Measurements from ENCODE around the gene TGFBR3.

TGFBR3 gene

DNA sequence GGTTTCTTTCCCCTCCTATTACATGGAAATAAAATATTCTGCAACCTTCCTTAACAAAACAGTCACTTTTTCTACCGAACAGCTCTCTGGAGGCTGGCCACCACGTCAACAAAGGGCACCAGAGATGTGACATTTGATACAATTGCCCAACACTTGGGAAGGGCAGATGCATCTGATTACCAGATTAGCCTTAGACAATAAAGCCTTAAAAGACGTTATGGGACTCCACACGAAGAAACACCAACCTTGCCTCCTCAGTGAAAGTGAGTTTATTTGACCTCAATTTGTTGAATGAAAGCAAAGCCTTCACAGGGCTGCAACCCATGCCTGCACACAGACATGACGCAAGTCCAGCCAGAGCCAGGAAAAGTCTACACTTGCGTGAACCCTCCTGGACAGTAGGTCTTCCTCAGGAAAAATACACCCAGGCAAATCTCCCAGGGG is 136.1 kb downstream of the TGFBR3 start:
- Histone ChIP-seq H3K27ac (ENCODE audit: low read depth, low read length, poor library complexity, severe bottlenecking) (no peak overlapping the region), H3F3A (ENCODE audit: insufficient read depth, low read length) (no peaks in the 10 kb centered on the region), H3K27me3 (ENCODE audit: insufficient read depth, low read length) (no peaks in the 10 kb centered on the region), H4K20me1 (ENCODE audit: insufficient read depth, low read length) (no peaks in the 10 kb centered on the region), H3K36me3 (ENCODE audit: insufficient read depth, low read length) (no peaks in the 10 kb centered on the region), H3K9me2 (ENCODE audit: low read depth, low read length) (no peaks in the 10 kb centered on the region), H3K9me3 (ENCODE audit: low read length) (no peaks in the 10 kb centered on the region), H3K9ac (ENCODE audit: low read length) (no peak overlapping the region), H2AFZ (ENCODE audit: low read length) (no peak overlapping the region), H3K79me2 (ENCODE audit: insufficient read depth, low read length) (no peaks in the 10 kb centered on the region), H3K4me2 (ENCODE audit: low read length) (no peak overlapping the region), H3K4me3 (ENCODE audit: low read depth, low read length, poor library complexity, severe bottlenecking) (no peak overlapping the region), H3K4me1 (ENCODE audit: insufficient read depth, low read length, severe bottlenecking) (no peaks in the 10 kb centered on the region)
- no peak for TF ChIP-seq EZH2 (IDR thresholded peaks at IDR 0.05; ENCODE audit: borderline replicate concordance, low read length)
- TF ChIP-seq, protein P1, sequence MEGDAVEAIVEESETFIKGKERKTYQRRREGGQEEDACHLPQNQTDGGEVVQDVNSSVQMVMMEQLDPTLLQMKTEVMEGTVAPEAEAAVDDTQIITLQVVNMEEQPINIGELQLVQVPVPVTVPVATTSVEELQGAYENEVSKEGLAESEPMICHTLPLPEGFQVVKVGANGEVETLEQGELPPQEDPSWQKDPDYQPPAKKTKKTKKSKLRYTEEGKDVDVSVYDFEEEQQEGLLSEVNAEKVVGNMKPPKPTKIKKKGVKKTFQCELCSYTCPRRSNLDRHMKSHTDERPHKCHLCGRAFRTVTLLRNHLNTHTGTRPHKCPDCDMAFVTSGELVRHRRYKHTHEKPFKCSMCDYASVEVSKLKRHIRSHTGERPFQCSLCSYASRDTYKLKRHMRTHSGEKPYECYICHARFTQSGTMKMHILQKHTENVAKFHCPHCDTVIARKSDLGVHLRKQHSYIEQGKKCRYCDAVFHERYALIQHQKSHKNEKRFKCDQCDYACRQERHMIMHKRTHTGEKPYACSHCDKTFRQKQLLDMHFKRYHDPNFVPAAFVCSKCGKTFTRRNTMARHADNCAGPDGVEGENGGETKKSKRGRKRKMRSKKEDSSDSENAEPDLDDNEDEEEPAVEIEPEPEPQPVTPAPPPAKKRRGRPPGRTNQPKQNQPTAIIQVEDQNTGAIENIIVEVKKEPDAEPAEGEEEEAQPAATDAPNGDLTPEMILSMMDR (IDR thresholded peaks at IDR 0.05; ENCODE audit: low read length), result no peak

DNA sequence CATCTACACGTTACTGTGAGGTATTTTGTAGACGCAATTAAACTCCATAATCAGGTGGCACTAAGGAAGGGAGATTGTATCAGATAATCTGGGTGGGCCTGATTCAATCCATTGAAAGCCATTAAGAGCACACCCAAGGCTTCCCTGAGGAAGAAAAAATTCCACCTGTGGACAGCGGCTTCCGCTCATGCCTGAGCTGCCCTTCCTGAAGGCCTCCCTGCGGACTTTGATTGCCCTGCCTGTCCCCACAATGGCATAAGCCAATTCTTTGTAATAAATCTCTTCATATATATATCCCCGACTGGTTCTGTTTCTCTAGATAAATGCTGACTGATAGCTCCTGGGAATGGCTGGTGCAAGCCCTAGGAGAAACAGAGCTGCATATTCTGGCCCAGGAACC is 138.3 kb downstream of the TGFBR3 start:
- Histone ChIP-seq H3K4me2 (ENCODE audit: low read length) (no peak overlapping the region), H3K9ac (ENCODE audit: low read length) (no peak overlapping the region), H2AFZ (ENCODE audit: low read length) (no peak overlapping the region), H3K4me3 (ENCODE audit: low read depth, low read length, poor library complexity, severe bottlenecking) (no peak overlapping the region), H3K27me3 (ENCODE audit: insufficient read depth, low read length) (no peaks in the 10 kb centered on the region), H3K27ac (ENCODE audit: low read depth, low read length, poor library complexity, severe bottlenecking) (no peak overlapping the region), H3K4me1 (ENCODE audit: insufficient read depth, low read length, severe bottlenecking) (no peaks in the 10 kb centered on the region), H4K20me1 (ENCODE audit: insufficient read depth, low read length) (no peaks in the 10 kb centered on the region), H3F3A (ENCODE audit: insufficient read depth, low read length) (no peaks in the 10 kb centered on the region), H3K9me2 (ENCODE audit: low read depth, low read length) (no peaks in the 10 kb centered on the region), H3K9me3 (ENCODE audit: low read length) (no peaks in the 10 kb centered on the region), H3K79me2 (ENCODE audit: insufficient read depth, low read length) (no peaks in the 10 kb centered on the region), H3K36me3 (ENCODE audit: insufficient read depth, low read length) (no peaks in the 10 kb centered on the region)
- TF ChIP-seq EZH2 (IDR thresholded peaks at IDR 0.05; ENCODE audit: borderline replicate concordance, low read length), result no peak
- TF ChIP-seq, protein P1 (IDR thresholded peaks at IDR 0.05; ENCODE audit: low read length), result no peak

DNA sequence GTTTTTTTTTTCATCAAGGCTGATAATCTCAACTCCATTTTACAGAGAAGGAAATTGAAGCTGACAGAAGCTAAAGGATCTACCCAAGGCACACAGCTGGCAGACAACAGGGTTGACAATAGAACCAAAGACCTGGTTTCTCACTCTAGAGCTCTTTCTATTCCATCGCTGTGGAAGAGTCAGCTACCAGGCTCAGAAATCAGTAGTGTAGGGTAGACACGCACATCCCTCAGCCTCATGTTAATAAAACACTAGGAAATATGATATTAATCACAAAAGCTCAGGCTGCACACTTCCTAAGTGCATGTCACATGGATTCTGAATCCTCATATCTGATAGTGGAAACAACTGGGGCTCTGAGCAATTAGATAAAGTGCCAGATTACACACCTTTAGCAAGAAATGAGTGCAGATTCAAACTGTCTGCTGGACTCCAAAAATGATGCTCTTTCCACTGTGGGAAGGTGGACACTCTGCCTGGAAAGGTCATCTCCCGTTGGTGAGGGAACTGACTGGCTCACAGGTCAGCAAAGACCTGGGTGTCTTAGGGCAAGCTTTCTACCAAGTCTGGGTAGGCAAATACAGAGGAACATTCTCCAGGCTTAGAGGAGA is 139.1 kb downstream of the TGFBR3 start:
- Histone ChIP-seq H3K4me1 (ENCODE audit: insufficient read depth, low read length, severe bottlenecking) (no peaks in the 10 kb centered on the region), H4K20me1 (ENCODE audit: insufficient read depth, low read length) (no peaks in the 10 kb centered on the region), H3K27ac (ENCODE audit: low read depth, low read length, poor library complexity, severe bottlenecking) (no peak overlapping the region), H3F3A (ENCODE audit: insufficient read depth, low read length) (no peaks in the 10 kb centered on the region), H3K9ac (ENCODE audit: low read length) (no peak overlapping the region), H3K27me3 (ENCODE audit: insufficient read depth, low read length) (no peaks in the 10 kb centered on the region), H3K9me2 (ENCODE audit: low read depth, low read length) (no peaks in the 10 kb centered on the region), H3K36me3 (ENCODE audit: insufficient read depth, low read length) (no peaks in the 10 kb centered on the region), H3K9me3 (ENCODE audit: low read length) (no peaks in the 10 kb centered on the region), H3K4me2 (ENCODE audit: low read length) (no peak overlapping the region), H3K4me3 (ENCODE audit: low read depth, low read length, poor library complexity, severe bottlenecking) (no peak overlapping the region), H2AFZ (ENCODE audit: low read length) (no peak overlapping the region), H3K79me2 (ENCODE audit: insufficient read depth, low read length) (no peaks in the 10 kb centered on the region)
- TF ChIP-seq EZH2 (IDR thresholded peaks at IDR 0.05; ENCODE audit: borderline replicate concordance, low read length), result no peak
- TF ChIP-seq, protein P1 (IDR thresholded peaks at IDR 0.05; ENCODE audit: low read length), result no peak
